Measurements from ENCODE around the gene CRY2.
A peak's percentile ranks its signal among the peaks of the same experiment; 100 is the strongest.

The CRY2 gene

DNA sequence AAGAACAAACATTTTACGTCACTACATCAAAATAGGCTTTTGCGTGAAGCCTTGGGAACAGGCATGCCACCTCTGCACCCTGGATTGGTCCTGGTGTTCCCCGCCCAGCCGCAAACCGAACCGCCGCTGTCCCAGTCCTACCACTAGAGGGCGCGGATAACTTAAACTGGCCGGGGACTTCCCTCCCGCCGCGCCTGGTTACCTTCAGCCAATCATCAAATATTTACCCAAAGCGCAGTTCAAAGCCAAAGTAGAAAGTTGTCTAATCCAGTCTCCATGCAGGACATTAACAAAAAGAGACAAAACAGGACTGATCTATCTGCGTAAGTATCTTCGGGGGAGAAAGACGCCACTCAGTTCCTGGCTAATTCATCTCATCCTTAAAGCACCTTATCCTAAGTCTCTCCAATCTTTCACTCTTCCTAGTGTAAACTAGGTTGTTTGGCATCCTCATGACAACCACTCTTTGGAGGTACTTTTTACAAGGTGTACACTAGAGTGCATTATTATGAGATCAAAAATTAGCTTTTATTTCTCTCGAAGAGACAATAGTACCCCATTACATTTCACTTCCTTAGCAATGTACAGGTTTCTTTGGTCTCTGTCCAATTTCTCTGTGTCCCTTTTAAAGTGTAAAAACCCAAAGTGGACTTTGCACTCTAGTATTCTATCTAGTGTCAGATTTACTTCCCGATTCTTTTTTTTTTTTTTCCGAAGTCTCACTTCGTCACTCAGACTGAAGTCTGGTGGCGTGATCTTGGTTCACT, 3.9 kb upstream of the CRY2 start:
- peak; percentile 92 to 93 for DNase-seq (ENCODE audit: low read depth in 2 of 2)
- TF ChIP-seq, protein P1, sequence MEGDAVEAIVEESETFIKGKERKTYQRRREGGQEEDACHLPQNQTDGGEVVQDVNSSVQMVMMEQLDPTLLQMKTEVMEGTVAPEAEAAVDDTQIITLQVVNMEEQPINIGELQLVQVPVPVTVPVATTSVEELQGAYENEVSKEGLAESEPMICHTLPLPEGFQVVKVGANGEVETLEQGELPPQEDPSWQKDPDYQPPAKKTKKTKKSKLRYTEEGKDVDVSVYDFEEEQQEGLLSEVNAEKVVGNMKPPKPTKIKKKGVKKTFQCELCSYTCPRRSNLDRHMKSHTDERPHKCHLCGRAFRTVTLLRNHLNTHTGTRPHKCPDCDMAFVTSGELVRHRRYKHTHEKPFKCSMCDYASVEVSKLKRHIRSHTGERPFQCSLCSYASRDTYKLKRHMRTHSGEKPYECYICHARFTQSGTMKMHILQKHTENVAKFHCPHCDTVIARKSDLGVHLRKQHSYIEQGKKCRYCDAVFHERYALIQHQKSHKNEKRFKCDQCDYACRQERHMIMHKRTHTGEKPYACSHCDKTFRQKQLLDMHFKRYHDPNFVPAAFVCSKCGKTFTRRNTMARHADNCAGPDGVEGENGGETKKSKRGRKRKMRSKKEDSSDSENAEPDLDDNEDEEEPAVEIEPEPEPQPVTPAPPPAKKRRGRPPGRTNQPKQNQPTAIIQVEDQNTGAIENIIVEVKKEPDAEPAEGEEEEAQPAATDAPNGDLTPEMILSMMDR (IDR thresholded peaks at IDR 0.05; ENCODE audit: low read depth, low read length): peak; percentile 88
- no peak overlapping the region for H3K4me3 ChIP-seq (replicated peaks in 1 of 2; ENCODE audit: low read depth in 2 of 2, low read length in 2 of 2)

DNA sequence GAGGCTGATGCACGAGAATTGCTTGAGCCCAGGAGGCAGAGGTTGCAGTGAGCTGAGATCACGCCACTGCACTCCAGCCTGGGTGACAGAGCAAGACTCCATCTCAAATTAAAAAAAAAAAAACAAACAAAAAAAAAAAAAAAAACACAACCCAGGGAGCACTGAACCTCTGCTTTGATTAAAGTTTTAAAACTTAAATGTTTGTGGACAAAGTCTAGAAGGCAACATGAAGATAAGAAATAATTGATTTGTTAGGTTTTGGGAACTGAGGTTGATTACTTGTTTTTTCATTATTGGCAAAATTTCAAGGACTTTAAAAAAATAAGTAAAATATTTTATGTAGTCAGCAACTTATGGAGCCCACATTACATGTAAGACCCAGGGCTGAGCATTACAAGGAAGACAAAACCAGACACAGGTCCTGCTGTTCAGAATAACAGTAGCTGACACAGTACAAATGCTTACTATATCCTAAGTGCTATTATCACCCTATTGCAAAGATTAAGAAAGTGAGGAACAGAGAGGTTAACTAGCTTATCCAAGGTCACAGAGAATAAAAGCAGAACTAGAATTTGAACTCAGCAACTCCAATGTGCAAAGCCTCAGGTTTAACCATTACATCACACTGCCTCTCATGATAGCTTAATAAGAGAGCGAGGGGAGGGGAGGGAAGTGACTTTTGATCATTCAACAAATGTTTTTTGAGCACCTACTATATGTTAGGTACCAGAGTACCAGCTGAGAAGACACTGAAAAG, 2.3 kb upstream of the CRY2 start:
- TF ChIP-seq, protein P1 (IDR thresholded peaks at IDR 0.05; ENCODE audit: low read depth, low read length): no peak
- DNase-seq (ENCODE audit: low read depth in 2 of 2): no peak
- H3K4me3 ChIP-seq (replicated peaks in 1 of 2; ENCODE audit: low read depth in 2 of 2, low read length in 2 of 2): no peak overlapping the region

DNA sequence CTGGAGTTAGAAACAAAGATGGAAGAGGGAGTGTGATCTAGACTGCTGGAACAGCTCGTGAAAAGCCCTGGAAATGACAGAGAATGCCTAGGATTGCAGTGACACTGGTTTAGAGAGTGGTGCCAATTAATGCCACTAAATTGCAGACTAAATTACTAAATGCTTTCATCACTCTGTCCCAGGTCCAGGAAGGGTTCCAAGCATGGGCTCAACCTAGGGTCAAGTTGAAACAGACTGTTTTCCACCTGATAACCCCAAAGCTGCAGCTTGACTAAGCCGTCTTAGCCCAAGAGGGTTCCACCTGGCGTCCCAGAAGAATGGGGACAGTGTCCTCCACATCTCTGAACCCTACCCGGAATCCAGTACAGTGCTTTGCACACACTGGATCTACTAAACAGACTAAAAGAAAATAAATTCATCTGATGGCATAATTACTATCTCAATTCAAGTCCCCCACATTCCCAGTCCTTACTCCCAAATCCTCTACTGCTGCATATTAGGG, 1.1 kb upstream of the CRY2 start:
- TF ChIP-seq, protein P1 (IDR thresholded peaks at IDR 0.05; ENCODE audit: low read depth, low read length): no peak
- DNase-seq (ENCODE audit: low read depth in 2 of 2): no peak
- no peak overlapping the region for H3K4me3 ChIP-seq (replicated peaks in 1 of 2; ENCODE audit: low read depth in 2 of 2, low read length in 2 of 2)

DNA sequence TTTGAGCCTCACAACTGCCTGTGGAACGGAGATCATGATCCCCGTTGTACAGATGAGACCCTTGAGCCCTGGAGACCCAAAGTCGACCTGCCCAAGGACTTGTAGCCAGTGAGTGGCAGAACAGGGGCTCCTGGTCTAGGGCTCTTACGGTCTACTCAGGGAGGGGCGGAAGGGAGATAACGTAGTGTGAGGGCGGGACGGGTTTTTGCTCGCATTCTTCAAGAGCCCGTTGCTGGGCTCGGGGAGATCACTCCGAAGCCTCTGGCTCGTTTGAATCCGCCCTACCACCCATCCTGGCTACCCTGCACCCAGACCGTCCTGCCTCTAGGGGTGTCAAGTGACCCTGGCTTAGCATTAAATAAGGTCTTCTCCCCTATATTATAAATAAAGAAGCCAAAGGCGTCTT, 639 bp downstream of the CRY2 start:
- TF ChIP-seq, protein P1 (IDR thresholded peaks at IDR 0.05; ENCODE audit: low read depth, low read length): peak; percentile 22
- peak; percentile 62 to 78 for DNase-seq (ENCODE audit: low read depth in 2 of 2)
- H3K4me3 ChIP-seq (replicated peaks in 1 of 2; ENCODE audit: low read depth in 2 of 2, low read length in 2 of 2): peak overlapping the region; percentile 82 to 90

DNA sequence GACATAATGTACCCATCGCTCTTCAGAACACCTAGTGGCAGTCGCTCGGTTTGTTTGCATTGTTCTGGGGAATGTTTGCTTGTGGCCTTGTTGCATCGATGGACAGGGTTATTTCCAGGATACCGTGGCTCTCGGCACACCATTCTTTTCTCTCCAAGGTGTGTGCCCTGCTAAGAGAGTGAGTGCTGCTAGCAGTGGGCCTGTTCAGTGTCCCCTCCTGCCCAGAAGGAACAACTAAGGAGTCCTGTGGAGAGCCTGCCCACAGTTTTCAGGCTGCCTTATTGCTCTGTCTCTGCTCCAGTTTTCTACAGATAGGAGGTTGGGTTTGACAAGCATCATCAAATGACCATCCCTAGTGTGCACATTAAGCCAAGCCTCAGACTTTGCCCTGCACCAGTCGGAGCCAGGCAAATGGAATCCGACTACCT, 1.4 kb downstream of the CRY2 start:
- H3K4me3 ChIP-seq (replicated peaks in 1 of 2; ENCODE audit: low read depth in 2 of 2, low read length in 2 of 2): peak overlapping the region in 1 of 2 donors; percentile 90
- TF ChIP-seq, protein P1 (IDR thresholded peaks at IDR 0.05; ENCODE audit: low read depth, low read length): no peak
- no peak for DNase-seq (ENCODE audit: low read depth in 2 of 2)

DNA sequence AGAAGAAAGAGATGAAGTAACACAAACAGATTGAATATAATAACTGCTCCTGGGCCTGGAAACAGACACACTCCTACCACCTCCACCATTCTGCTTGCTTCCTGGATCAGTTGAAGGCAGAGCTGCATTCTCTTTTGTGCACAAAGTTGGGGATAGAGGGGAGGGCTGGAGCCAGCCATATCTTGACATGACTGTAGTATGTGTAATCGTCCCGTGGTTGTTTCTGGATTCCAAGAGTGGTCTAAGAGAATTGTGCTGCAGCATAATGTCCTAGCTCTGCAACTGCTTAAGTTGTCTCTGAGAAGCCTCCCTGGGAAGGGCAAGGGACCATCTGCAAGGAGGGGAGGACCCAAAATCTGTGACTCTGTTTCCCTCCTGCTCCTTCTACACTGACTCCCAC, 3.2 kb downstream of the CRY2 start:
- TF ChIP-seq, protein P1 (IDR thresholded peaks at IDR 0.05; ENCODE audit: low read depth, low read length): no peak
- DNase-seq (ENCODE audit: low read depth in 2 of 2): peak; percentile 35 to 40
- no peak overlapping the region for H3K4me3 ChIP-seq (replicated peaks in 1 of 2; ENCODE audit: low read depth in 2 of 2, low read length in 2 of 2)

Measured in cardiac fibroblast (primary cell).